ENCODE data around the gene RNF114. TPM values are rescaled to one million over a fixed set of nuclear protein-coding genes. Genes with fewer than 3 reads are reported as not detected.

The RNF114 gene
- total and polyA plus RNA-seq, 2 donors (not counting 1 experiment from before 2014, with no cell fraction given) = 65.2 to 70.2 TPM

DNA sequence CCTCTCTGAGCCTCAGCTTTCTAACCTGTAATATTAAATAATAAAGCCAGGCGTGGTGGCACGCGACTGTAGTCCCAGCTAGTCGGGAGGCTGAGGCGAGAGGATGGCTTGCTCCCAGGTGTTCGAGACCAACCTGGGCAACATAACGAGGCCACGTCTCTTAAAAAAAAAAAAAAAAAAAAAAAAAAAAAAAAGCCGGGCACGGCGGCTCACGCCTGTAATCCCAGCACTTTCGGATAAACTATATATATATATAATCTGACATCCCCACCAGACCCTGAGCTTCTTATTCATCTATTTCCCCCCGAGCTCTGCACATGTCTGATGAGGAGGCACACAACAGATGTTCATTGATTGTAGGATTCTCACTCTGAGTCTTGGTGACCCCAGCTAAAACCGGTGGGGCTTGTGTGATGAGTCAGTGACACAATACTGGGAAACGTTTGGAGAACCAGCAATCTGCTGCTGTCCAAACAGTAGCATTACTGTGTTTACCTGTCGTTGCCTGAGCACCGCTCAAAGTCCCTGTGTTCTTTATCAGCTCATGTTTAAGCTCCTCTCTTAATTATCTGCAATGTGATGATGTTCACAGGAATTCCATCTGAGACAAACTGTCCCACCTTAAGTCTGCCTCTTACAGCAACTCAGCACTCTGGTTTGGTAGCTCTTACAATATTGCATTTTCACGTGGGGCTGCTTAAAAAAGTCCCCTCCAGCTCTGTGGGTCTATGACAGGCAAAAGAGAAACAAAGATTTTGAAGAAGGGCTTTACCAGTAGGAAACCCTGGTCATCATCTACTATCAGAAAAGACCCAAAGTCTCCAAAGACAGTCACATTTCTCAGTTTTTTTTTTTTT lies 19.8 kb upstream of the RNF114 start:
- Histone ChIP-seq H4K20me1 (ENCODE audit: control insufficient read depth, extremely low read depth, insufficient read depth, low read length) (no peaks in the 10 kb centered on the region), H2AFZ (ENCODE audit: low read length) (peak overlapping the region; percentile 26), H3K9ac (ENCODE audit: insufficient read depth, low read length) (peak overlapping the region; percentile 100), H3K4me3 (replicated peaks in 1 of 4; ENCODE audit: control extremely low read depth in 1 of 4, insufficient read depth in 1 of 4, low read depth in 3 of 4, low read length in 4 of 4) (peak overlapping the region; percentile 48 to 96 (median 82)), H3K4me2 (ENCODE audit: extremely low read depth, insufficient read depth, low read length) (peak overlapping the region; percentile 80), H3K79me2 (ENCODE audit: control insufficient read depth, insufficient read depth, low read length) (peaks cover 34% of the 10 kb centered on the region), H3K4me1 (ENCODE audit: control insufficient read depth, extremely low read depth, insufficient read depth, low read length) (peaks cover 4% of the 10 kb centered on the region), H3K9me3 (ENCODE audit: control insufficient read depth, insufficient read depth, low read depth, low read length) (no peaks in the 10 kb centered on the region), H3K27ac (ENCODE audit: insufficient read depth, low read length) (peak overlapping the region; percentile 100), H3K36me3 (ENCODE audit: control insufficient read depth, insufficient read depth, low read length) (no peaks in the 10 kb centered on the region), H3K27me3 (ENCODE audit: control insufficient read depth, insufficient read depth, low read length) (no peaks in the 10 kb centered on the region)
- no peak for TF ChIP-seq EZH2 (IDR thresholded peaks at IDR 0.05; ENCODE audit: low read length, missing control alignments)
- TF ChIP-seq, protein P1, sequence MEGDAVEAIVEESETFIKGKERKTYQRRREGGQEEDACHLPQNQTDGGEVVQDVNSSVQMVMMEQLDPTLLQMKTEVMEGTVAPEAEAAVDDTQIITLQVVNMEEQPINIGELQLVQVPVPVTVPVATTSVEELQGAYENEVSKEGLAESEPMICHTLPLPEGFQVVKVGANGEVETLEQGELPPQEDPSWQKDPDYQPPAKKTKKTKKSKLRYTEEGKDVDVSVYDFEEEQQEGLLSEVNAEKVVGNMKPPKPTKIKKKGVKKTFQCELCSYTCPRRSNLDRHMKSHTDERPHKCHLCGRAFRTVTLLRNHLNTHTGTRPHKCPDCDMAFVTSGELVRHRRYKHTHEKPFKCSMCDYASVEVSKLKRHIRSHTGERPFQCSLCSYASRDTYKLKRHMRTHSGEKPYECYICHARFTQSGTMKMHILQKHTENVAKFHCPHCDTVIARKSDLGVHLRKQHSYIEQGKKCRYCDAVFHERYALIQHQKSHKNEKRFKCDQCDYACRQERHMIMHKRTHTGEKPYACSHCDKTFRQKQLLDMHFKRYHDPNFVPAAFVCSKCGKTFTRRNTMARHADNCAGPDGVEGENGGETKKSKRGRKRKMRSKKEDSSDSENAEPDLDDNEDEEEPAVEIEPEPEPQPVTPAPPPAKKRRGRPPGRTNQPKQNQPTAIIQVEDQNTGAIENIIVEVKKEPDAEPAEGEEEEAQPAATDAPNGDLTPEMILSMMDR (conservative IDR thresholded peaks at IDR 0.05 in 1 of 2, IDR thresholded peaks at IDR 0.05 in 1 of 2; ENCODE audit: low read depth in 1 of 2, low read length in 2 of 2) = no peak
- DNase-seq (ENCODE audit: low read depth in 2 of 2) = peak in 1 of 2 donors; percentile 32

DNA sequence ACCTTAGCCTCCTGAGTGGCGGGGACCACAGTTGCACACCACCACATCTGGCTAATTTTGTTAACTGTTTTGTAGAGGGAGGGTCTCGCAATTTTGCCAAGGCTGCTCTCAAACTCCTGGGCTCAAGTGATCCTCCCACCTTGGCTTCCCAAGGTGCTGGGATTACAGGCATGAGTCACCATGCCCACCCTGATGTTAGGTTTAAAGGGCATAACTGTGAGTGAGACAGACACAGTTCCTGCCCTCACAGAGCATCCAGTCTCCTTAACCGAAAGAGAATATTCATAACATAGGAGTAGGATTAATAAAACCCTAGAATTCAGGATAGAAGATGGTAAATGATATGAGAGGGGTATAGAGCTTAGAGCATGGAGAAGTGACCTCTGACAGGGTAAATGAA lies 17.8 kb upstream of the RNF114 start:
- Histone ChIP-seq H3K4me1 (ENCODE audit: control insufficient read depth, extremely low read depth, insufficient read depth, low read length) (peaks cover 4% of the 10 kb centered on the region), H3K9me3 (ENCODE audit: control insufficient read depth, insufficient read depth, low read depth, low read length) (no peaks in the 10 kb centered on the region), H3K27me3 (ENCODE audit: control insufficient read depth, insufficient read depth, low read length) (no peaks in the 10 kb centered on the region), H3K27ac (ENCODE audit: insufficient read depth, low read length) (no peak overlapping the region), H3K79me2 (ENCODE audit: control insufficient read depth, insufficient read depth, low read length) (peaks cover 17% of the 10 kb centered on the region), H3K4me3 (replicated peaks in 1 of 4; ENCODE audit: control extremely low read depth in 1 of 4, insufficient read depth in 1 of 4, low read depth in 3 of 4, low read length in 4 of 4) (no peak overlapping the region), H3K4me2 (ENCODE audit: extremely low read depth, insufficient read depth, low read length) (no peak overlapping the region), H2AFZ (ENCODE audit: low read length) (no peak overlapping the region), H4K20me1 (ENCODE audit: control insufficient read depth, extremely low read depth, insufficient read depth, low read length) (no peaks in the 10 kb centered on the region), H3K9ac (ENCODE audit: insufficient read depth, low read length) (no peak overlapping the region), H3K36me3 (ENCODE audit: control insufficient read depth, insufficient read depth, low read length) (no peaks in the 10 kb centered on the region)
- no peak for TF ChIP-seq EZH2 (IDR thresholded peaks at IDR 0.05; ENCODE audit: low read length, missing control alignments)
- TF ChIP-seq, protein P1 (conservative IDR thresholded peaks at IDR 0.05 in 1 of 2, IDR thresholded peaks at IDR 0.05 in 1 of 2; ENCODE audit: low read depth in 1 of 2, low read length in 2 of 2) = no peak
- no peak for DNase-seq (ENCODE audit: low read depth in 2 of 2)

DNA sequence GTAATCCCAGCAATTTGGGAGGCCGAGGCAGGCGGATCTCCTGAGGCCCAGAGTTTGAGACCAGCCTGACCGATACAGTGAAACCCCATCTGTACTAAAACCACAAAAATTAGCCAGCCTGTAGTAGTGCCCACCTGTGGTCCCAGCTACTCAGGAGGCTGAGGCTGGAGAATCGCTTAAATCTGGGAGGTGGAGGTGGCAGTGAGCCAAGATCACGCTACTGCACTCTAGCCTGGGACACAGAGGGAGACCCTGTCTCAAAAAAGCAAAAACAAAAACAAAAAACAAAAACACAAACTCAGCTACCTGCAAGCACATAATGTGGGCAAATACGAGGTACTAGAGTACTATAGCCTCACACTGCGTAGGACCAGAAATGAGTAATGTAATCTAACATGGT lies 17.2 kb upstream of the RNF114 start:
- H3K27ac ChIP-seq (ENCODE audit: insufficient read depth, low read length) = no peak overlapping the region
- no peaks in the 10 kb centered on the region for H3K36me3 ChIP-seq (ENCODE audit: control insufficient read depth, insufficient read depth, low read length)
- no peak overlapping the region for H3K4me2 ChIP-seq (ENCODE audit: extremely low read depth, insufficient read depth, low read length)
- H3K9ac ChIP-seq (ENCODE audit: insufficient read depth, low read length) = no peak overlapping the region
- H2AFZ ChIP-seq (ENCODE audit: low read length) = no peak overlapping the region
- H3K9me3 ChIP-seq (ENCODE audit: control insufficient read depth, insufficient read depth, low read depth, low read length) = no peaks in the 10 kb centered on the region
- H3K79me2 ChIP-seq (ENCODE audit: control insufficient read depth, insufficient read depth, low read length) = peaks cover 12% of the 10 kb centered on the region
- TF ChIP-seq EZH2 (IDR thresholded peaks at IDR 0.05; ENCODE audit: low read length, missing control alignments) = no peak
- TF ChIP-seq, protein P1 (conservative IDR thresholded peaks at IDR 0.05 in 1 of 2, IDR thresholded peaks at IDR 0.05 in 1 of 2; ENCODE audit: low read depth in 1 of 2, low read length in 2 of 2) = no peak
- H3K4me1 ChIP-seq (ENCODE audit: control insufficient read depth, extremely low read depth, insufficient read depth, low read length) = peaks cover 4% of the 10 kb centered on the region
- no peak overlapping the region for H3K4me3 ChIP-seq (replicated peaks in 1 of 4; ENCODE audit: control extremely low read depth in 1 of 4, insufficient read depth in 1 of 4, low read depth in 3 of 4, low read length in 4 of 4)
- no peak for DNase-seq (ENCODE audit: low read depth in 2 of 2)
- no peaks in the 10 kb centered on the region for H4K20me1 ChIP-seq (ENCODE audit: control insufficient read depth, extremely low read depth, insufficient read depth, low read length)
- H3K27me3 ChIP-seq (ENCODE audit: control insufficient read depth, insufficient read depth, low read length) = no peaks in the 10 kb centered on the region
